ENCODE measurements around the gene VSIR. TPM values are rescaled to one million over a fixed set of nuclear protein-coding genes. Genes with fewer than 3 reads are reported as not detected.

The VSIR gene
- total RNA-seq, 1 experiment from 2014 or later, result 57.7 TPM

GRCh38 chr10:71711052-71711623 is 62.2 kb downstream of the VSIR start:
- no peak overlapping the region for H3K27ac ChIP-seq

DNA sequence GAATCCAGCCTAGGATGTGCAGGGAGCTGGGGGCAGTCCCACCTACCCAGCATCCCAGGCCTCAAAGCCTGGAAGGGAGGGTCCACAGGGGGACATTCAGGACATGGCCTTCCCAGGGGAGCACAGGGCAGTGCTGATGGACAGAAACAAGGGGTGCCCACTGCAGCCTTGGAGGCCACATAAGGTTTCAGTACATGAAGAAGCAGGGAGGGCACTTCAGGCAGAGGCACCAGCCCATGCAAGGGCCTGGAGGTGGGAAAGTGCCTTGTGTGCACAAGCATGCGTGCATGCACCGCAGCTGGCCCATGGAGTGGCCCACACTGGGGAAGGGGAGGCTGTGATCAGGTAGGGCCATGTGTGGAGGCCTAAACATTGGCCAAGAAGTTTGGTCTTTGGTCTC is 62.8 kb downstream of the VSIR start:
- Histone ChIP-seq H3K4me3 (no peak overlapping the region), H3F3A (ENCODE audit: insufficient read depth, low read depth) (peaks cover 6% of the 10 kb centered on the region; the same call in 1 of the 2 replicates), H3K9me3 (ENCODE audit: insufficient read depth, low read depth) (no peaks in the 10 kb centered on the region), H3K27ac (no peak overlapping the region), H2AFZ (no peak overlapping the region), H3K36me3 (ENCODE audit: low read depth) (no peaks in the 10 kb centered on the region), H3K4me1 (replicated peaks; ENCODE audit: insufficient read depth) (peaks cover 20% of the 10 kb centered on the region), H3K79me2 (ENCODE audit: low read depth) (no peaks in the 10 kb centered on the region), H3K9me2 (ENCODE audit: insufficient read depth) (no peaks in the 10 kb centered on the region), H3K27me3 (ENCODE audit: insufficient read depth, low read depth) (no peaks in the 10 kb centered on the region), H4K20me1 (ENCODE audit: insufficient read depth) (no peaks in the 10 kb centered on the region), H3K4me2 (no peak overlapping the region)
- intact Hi-C loops (cut with micrococcal nuclease; ENCODE audit: unreplicated experiment), result loop anchor here (5.0 kb wide), 1 partner anchor 102 kb away; no protein-coding TSS in a partner anchor
- DNase-seq, result no peak
- BruUV-seq (replicated peaks), result no TSS peak
- TF ChIP-seq EZH2 (IDR thresholded peaks at IDR 0.05; ENCODE audit: low read depth) (no peak), CTCF (conservative IDR thresholded peaks at IDR 0.05) (no peak)
- CTCF ChIA-PET, result no interaction called here
- POLR2A ChIA-PET (ENCODE audit: unreplicated experiment), result no interaction called here

More at GRCh38 chr10:71711052-71711623, 62.2 kb downstream of the VSIR start:
- Histone ChIP-seq H2AFZ (no peak overlapping the region), H3K79me2 (ENCODE audit: low read depth) (no peaks in the 10 kb centered on the region), H3K36me3 (ENCODE audit: low read depth) (no peaks in the 10 kb centered on the region), H3K27me3 (ENCODE audit: insufficient read depth, low read depth) (no peaks in the 10 kb centered on the region), H4K20me1 (ENCODE audit: insufficient read depth) (no peaks in the 10 kb centered on the region), H3K4me2 (no peak overlapping the region), H3K9me3 (ENCODE audit: insufficient read depth, low read depth) (no peaks in the 10 kb centered on the region), H3F3A (ENCODE audit: insufficient read depth, low read depth) (peaks cover 6% of the 10 kb centered on the region; the same call in 1 of the 2 replicates), H3K9me2 (ENCODE audit: insufficient read depth) (no peaks in the 10 kb centered on the region), H3K4me1 (replicated peaks; ENCODE audit: insufficient read depth) (peaks cover 20% of the 10 kb centered on the region), H3K4me3 (no peak overlapping the region)
- intact Hi-C loops (cut with micrococcal nuclease; ENCODE audit: unreplicated experiment), result loop anchor here (5.0 kb wide), 1 partner anchor 101 kb away; no protein-coding TSS in a partner anchor
- ChIA-PET POLR2A (ENCODE audit: unreplicated experiment) (no interaction called here), CTCF (interaction anchor here (0.7 kb wide), 1 partner anchor 535 kb away, joined by 15 read pairs; no protein-coding TSS in a partner anchor)
- no TSS peak for BruUV-seq (replicated peaks)
- no peak for DNase-seq
- TF ChIP-seq EZH2 (IDR thresholded peaks at IDR 0.05; ENCODE audit: low read depth) (no peak), CTCF (conservative IDR thresholded peaks at IDR 0.05) (no peak)

- no peaks in the 10 kb centered on the region for H3K79me2 ChIP-seq (ENCODE audit: low read depth)
- ChIA-PET POLR2A (ENCODE audit: unreplicated experiment) (no interaction called here), CTCF (interaction anchor here (0.6 to 2.6 kb wide), 10 partner anchors 14 to 399 kb away, joined by 3 to 7 read pairs (median 4); partner anchors contain the start of gene VSIR)
- TF ChIP-seq EZH2 (IDR thresholded peaks at IDR 0.05; ENCODE audit: low read depth), result no peak
- no peak for TF ChIP-seq CTCF (conservative IDR thresholded peaks at IDR 0.05)
- no peak overlapping the region for H3K4me3 ChIP-seq
- no peak overlapping the region for H3K4me2 ChIP-seq
- peaks cover 14% of the 10 kb centered on the region for H3K4me1 ChIP-seq (replicated peaks; ENCODE audit: insufficient read depth)
- DNase-seq, result no peak
- intact Hi-C loops (cut with micrococcal nuclease; ENCODE audit: unreplicated experiment), result loop anchor here (1.0 to 2.0 kb wide), 4 partner anchors 139 to 395 kb away; partner anchors contain the start of gene CDH23
- no TSS peak for BruUV-seq (replicated peaks)
- H3K27ac ChIP-seq, result no peak overlapping the region
- no peaks in the 10 kb centered on the region for H3K27me3 ChIP-seq (ENCODE audit: insufficient read depth, low read depth)
- peaks cover 6% of the 10 kb centered on the region; the same call in 1 of the 2 replicates for H3F3A ChIP-seq (ENCODE audit: insufficient read depth, low read depth)
- H4K20me1 ChIP-seq (ENCODE audit: insufficient read depth), result no peaks in the 10 kb centered on the region
- H2AFZ ChIP-seq, result no peak overlapping the region
- H3K36me3 ChIP-seq (ENCODE audit: low read depth), result no peaks in the 10 kb centered on the region
- no peaks in the 10 kb centered on the region for H3K9me3 ChIP-seq (ENCODE audit: insufficient read depth, low read depth)
- H3K9me2 ChIP-seq (ENCODE audit: insufficient read depth), result no peaks in the 10 kb centered on the region
Measured at GRCh38 chr10:71708897-71709882, 64.1 kb downstream of the VSIR start.

Measured in PC-9 (cell line).